Amniotic epithelial cell (primary cell): Measurements from ENCODE around the gene TP53I11.

ENCODE experiments used
- DNase-seq: peaks from one replicate; pipeline ENCODE4 v3.0.0-alpha.2; 2010; ENCODE audit warnings: low read depth

TP53I11 gene

DNA sequence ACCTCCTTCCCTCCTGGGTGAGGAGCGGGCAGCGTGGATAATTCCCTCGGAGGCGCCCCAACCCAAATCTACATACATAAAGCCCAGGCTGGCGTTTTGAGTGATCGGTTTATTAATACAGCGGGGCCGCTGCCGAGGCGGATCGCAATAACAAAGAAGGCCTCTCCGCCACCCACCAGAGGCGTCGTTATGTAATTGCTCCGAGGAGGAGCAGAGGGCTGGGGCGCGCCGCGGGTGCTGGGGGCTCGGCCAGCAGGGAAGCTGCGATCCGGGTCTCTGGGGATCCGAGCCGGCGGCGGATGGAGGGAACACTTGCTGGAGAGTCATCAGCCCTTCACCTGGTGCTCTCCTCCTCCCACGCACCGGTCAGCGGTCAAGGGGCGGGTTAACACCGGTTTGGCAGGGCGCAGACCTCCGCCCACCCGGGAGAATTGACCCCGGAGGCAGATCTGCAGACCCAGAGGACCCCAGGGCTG, 6.4 kb upstream of the TP53I11 start:
- DNase-seq: no peak

- DNase-seq: peak; percentile 88
Measured at GRCh38 chr11:44955015-44955738, 4.5 kb upstream of the TP53I11 start.

DNA sequence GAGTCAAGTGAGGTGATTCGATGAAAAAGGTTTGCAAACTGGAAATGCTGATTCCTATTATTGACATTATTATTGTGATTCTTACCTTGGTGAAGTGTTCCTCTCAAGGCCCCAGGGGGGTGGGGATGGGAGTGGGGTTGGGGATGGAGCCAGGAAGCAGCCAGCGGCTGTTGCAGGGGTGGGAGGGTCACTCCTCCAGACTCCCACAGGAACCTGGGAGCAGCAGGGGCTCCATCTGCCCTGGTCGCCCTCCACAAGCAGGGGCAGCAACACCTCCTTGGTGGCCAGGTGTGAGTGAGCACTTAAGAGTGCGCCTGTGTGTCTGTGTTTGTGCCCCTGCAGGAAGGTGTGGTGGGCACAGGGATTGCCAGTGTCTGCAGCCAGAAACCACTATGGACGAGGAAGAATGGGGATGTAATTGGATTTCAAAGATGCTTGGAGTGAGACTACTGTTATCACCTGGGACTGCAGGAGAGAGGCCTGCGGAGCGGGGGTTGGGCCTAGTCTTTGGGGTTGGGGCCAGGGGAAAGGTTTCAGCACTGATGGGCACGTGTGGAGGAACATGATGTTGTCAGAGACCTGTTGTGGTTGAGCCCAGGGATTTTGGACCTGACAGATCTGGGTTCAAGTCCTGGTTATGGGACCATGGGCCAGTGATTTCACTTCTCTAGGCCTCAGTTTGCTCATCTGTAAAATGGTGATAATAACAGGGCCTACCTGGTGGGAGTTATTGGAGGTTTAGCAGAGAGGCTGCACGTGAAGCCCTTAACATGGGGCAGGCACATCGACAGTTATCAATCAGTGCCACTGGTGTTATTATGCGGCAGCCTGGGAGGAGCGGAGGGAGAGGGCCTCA, 3.6 kb upstream of the TP53I11 start:
- DNase-seq: no peak

DNA sequence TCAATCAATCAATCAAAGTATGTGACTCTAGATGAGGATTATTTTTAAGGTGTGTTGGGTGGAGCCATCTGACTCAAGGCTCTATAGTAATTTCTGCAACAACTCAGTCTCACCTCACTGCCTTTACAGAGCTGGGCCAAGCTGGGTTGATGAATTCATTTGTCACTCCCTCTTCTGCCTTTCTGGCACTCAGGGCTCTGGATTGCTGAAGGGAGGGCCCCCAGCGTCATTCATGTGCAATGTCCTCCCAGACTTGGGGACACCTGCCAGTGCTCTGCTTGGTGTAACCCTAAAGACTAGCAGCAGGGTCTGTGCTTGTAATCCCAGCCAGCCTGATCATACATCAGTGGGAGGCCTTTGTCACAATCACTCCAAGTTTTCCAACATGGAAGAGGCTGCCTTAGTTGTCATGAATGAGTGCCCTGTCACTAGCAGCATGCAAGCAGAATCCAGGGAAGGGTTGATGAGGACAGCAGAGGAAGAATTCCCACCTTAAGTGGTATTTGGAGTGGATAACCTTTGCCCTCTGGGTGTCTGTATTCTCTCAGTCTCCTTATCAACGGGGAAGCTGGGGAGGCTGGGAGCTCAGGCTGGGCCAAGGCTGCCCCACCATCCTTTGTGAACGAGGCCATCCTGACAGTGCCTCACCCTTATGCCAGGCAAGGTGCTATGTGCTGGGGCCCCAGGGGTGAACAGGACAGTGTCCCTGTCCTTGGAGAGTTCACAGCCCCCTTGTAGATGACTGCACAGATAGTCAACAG, 2.0 kb upstream of the TP53I11 start:
- no peak for DNase-seq

- DNase-seq: no peak
Measured at GRCh38 chr11:44952082-44952481, 1.4 kb upstream of the TP53I11 start.

- no peak for DNase-seq
Measured at GRCh38 chr11:44950031-44950624, 555 bp downstream of the TP53I11 start.

DNA sequence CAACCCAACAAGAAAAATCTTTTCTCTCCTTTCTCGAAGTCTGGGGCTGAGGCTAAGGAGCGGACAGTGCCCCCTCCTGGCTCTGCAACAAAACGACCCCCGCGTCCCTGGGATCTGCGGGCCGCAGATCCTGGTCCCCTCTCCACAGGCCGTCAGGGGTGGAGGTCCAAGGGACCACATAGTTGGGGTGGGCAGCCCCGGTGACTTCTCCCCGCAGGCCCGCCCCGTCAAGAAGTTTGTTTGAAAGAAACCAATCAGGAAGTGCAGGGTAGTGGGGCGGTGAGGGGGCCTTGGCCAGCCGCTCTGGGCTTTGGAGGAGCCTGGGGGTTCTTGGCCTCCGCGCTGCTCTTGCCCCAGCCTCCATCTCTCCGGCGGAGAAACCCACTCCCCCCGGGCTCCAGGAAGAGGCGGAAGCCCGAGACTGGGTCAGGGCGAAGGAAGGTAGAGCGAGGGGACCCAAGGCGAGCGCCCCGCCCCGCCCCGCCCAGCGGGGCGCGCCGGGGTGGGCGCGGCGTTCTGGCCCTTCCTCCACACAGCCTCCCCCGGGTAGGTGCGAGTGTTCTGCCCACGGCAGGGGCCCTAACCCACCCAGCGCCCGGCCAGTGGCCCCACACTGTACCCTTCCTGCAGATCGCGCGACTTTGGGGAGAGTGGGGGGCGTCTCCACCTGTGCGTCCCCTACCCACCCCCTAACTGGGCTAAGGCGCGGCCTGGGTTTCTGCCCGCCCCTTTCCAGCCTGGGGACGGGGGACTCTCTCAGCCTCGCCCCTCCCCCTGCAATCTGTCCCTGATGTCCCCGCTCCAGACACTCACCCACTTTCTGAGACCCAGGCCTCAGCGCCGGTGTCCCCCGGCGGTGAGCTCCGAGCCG, 1.3 kb downstream of the TP53I11 start:
- peak; percentile 20 for DNase-seq

- no peak for DNase-seq
Measured at GRCh38 chr11:44948155-44948554, 2.5 kb downstream of the TP53I11 start.

- no peak for DNase-seq
Measured at GRCh38 chr11:44947114-44947513, 3.6 kb downstream of the TP53I11 start.

DNA sequence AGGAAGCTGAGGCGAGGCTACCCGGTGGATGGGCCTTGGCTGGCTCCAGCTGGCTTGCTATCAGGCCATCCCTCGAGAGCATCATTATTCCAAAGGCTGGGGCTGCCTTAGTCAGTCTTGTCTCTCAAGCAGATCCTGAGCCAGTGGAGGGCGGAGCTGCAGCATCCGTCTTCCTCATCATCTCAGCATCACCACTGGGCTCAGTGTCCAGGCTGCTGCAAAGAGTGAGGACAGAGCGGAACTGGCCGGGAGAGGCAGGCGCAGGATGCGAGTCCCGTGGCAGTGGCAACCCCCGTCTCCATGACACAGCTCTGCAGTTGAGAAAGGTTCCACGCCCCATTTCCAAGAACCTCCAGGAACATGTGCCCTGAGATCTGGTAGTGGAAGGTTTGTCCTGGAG, 4.4 kb downstream of the TP53I11 start:
- no peak for DNase-seq

- no peak for DNase-seq
Measured at GRCh38 chr11:44945666-44946065, 5.0 kb downstream of the TP53I11 start.

DNA sequence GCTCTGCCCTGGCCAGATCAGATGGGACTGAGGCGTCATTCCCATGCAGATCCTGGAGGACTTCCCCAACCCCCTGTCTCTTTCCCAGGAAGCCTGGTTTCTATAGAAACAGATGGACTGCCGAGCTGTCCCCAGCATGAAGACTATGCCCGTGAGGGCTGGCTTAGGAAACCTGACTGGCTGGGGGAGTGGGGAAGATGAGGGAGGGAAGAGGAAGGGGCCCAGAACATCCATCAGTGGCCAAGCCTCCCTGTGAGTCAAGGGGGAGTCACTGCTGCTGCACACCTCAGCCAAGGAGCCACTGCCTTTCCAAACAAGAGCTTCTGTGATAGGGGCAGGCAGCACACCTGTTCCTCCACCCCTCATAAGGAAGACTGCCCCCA, 5.8 kb downstream of the TP53I11 start:
- no peak for DNase-seq

DNA sequence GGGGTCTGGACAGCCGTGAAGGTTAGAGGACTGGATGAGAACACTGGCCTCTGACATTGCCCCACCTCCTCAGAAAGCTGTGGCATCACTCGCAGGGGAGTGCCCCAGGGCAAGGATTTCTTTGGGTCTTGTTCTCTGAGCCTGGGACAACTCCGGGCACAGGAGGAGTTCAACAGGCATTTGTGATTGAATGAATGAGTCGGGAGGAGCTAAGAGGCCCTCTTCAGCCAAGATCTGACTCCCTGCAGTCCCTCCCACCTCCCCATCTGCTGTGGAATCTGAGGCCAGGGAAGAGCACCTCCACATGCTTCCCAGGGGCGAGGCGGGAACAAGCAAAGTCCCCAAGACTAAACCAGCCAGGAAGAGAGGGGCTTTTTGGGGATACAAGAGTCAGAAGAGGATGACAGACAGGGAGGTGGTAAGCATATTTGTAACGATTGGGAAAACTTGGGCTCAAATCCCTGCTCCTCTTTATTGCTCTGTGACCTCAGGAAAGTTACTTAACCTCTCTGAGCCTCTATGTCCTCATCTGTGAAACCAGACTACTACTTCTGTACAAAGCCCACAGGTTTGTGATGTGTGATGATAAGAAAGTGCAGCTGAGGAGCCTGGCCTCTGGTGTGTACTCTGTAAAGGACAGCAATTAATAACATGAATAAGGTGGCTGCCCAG, 6.4 kb downstream of the TP53I11 start:
- DNase-seq: no peak

- no peak for DNase-seq
Measured at GRCh38 chr11:44943696-44944095, 7.0 kb downstream of the TP53I11 start.

DNA sequence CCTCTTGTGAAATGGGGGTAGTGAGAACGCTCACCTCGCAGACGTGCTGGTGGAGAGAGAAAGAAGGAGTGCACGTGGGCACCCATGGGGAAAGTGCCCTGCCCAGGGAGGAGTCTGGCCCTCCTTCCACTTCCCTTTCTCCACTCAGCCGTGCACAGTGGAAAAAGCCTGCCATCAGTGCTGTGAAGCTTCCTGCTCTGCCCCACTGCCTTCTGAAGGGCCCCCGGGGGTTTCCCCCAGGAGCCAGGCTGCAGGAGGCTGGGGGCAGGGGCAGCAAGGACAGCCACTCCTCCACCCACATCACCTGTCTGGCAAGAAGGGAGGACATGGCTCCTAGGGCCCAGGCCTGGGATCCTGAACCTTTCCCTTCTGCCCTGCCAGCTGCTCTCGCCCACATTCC, 7.6 kb downstream of the TP53I11 start:
- no peak for DNase-seq

GRCh38 chr11:44942029-44942955, 8.4 kb downstream of the TP53I11 start:
- no peak for DNase-seq

DNA sequence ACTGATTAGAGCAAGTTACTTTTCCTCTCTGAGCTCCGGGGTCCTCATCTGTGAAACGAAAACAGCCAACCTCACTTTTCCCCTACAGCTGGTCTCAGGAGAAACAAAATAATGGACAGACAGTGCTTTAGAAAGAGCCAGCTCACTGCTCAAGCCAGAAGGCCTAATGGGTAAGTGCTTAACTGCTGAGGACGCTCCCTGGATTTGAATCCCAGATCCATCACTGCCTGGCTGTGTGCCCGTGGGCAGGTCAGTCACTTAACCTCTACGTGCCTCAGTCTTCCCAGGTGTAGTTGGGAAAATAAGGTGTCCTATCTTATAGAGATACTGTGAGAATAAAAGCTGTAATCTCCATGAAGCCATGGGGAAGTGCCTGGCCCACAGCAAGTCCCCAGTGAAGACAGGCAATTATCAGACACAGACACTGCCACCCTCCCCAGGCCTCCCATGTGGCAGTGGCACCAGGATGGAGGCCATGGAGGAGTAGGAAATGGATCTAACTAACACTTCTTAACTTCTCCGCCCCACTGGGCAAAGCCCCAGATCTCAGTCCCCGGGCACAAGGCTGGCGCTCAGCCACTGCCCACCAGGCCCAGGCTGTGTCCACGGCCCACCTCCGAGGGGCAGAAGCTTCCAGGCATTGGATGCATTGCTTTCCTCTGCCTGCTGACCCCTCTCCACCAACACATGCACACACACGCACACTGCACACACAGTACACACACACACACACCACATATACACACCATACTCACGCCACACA, 9.2 kb downstream of the TP53I11 start:
- DNase-seq: no peak

GRCh38 chr11:44940835-44941234, 9.8 kb downstream of the TP53I11 start:
- no peak for DNase-seq

- no peak for DNase-seq
Measured at GRCh38 chr11:44940404-44940803, 10.3 kb downstream of the TP53I11 start.
